Left kidney (tissue), 8 donors: ENCODE data around the gene PRAMEF1. TPM values are rescaled to one million over a fixed set of nuclear protein-coding genes. Genes with fewer than 3 reads are reported as not detected.
"Not testable (repeated sequence)": the region's sequence is repeated elsewhere in the genome, so short reads cannot be mapped to it uniquely, and the experiment has no call there.

Experiments used
- DNase-seq: peaks from one replicate; pipeline ENCODE4 v3.0.0-alpha.2; 2013
- long read RNA-seq, 8 donors: transcript quantifications; one replicate each; lab custom pipeline, GENCODE V29; 2026
- polyA plus RNA-seq: library from polyadenylated mRNA; unstranded; fragments of 120-200 nt; gene quantifications from one replicate; pipeline ENCODE4 v1.2.1, GENCODE V29; 2013; ENCODE audit not compliant: insufficient read length

The PRAMEF1 gene
- not detected for polyA plus RNA-seq
- long read RNA-seq, donor 1, result 0 reads
- long read RNA-seq, donor 2, result 0 reads
- long read RNA-seq, donor 3, result 0 reads
- long read RNA-seq, donor 4, result 0 reads
- long read RNA-seq, donor 5, result 0 reads
- long read RNA-seq, donor 6, result 0 reads
- long read RNA-seq, donor 7, result 0 reads
- long read RNA-seq, donor 8, result 0 reads

GRCh38 chr1:12791097-12791496 is at the start of gene PRAMEF1:
PRAMEF1 (plus strand) TSS chr1:12791397; CDS start chr1:12793228, 1,831 bp downstream.
- DNase-seq, result not testable (repeated sequence)

- no peak for DNase-seq
Observed at GRCh38 chr1:12741946-12742345, 49.3 kb upstream of the PRAMEF1 start.

- DNase-seq, result no peak
Observed at GRCh38 chr1:12745126-12745991, 45.8 kb upstream of the PRAMEF1 start.

GRCh38 chr1:12745992-12746323 is 45.2 kb upstream of the PRAMEF1 start, which contains the start of gene CFAP107:
CFAP107 (plus strand) TSS chr1:12746200; CDS start chr1:12746431, 231 bp downstream.
- peak; percentile 20 for DNase-seq

DNA sequence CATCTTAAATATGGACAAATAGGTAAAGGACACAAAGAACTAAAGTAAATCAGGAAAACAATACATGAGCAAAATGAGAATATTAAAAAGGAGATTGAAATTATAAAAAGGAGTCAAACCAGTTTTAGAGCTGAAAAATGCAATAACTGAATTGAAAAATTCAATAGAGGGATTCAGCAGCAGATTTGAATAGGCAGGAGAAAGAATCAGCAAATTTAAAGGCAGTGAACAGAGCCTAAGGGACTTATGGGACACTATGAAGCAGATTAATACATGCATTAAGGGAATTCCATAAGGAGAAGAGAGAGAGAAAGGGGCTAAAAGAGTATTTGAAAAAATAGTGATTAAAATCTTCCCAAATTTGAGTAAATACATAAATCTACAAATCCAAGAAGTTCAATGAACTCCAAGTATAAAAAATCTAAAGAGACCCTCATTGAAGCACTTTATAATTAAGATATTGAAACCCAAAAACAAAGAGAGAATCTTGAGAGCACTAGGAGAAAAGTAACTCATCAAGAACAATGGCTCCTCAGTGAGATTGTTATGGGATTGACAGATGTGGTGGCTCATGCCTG is 42.3 kb upstream of the PRAMEF1 start:
- no peak for DNase-seq

DNA sequence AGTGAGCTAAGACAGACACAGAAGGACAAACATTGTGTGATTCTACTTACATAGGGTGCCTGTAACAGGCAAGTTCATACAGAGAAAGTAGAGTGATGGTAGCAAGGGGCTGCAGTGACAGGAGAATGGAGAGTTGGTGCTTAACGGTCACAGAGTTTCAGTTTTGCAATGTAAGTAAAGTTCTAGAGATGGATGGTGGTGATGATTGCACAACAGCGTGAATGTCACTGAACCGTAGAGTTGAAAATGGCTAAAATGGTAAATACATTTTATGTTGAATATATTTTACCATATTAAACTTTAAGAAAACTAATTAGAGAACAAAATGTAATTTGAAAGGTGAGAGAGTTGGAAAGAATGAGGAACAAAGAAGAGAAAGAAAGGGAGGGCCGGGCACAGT is 36.5 kb upstream of the PRAMEF1 start:
- DNase-seq, result no peak

- no peak for DNase-seq
Observed at GRCh38 chr1:12756273-12756672, 34.9 kb upstream of the PRAMEF1 start.

DNA sequence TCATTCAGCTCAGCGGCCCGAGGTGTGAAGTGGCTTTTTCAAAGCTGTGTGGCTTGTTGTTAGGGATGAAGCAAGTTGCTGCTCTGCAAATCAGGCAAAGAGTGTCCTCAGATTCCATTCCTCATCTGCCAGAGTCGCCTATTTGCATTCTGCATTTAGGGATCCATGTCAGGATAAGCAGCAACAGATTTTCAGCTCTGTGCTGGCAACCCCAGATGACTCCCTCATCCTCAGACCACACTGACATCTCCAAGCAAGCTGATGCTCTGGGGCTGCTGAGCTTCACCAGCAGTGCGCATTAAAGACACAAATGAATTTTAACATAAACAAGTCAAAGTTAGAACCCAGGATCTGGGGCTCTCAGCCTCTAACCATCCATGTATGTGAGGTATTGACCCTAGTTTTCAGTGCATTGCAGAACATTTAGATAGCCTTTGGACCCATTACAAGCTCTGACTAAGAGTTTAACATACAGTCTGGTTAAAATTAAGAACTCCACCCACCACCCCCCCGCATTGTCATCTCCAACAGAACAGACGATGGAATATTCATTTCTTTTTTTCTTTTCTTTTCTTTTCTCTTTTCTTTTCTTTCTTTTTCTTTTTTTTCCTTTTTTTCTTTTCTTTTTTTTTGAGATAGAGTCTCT is 34.3 kb upstream of the PRAMEF1 start:
- DNase-seq, result no peak

- no peak for DNase-seq
Observed at GRCh38 chr1:12757836-12758235, 33.4 kb upstream of the PRAMEF1 start.

DNA sequence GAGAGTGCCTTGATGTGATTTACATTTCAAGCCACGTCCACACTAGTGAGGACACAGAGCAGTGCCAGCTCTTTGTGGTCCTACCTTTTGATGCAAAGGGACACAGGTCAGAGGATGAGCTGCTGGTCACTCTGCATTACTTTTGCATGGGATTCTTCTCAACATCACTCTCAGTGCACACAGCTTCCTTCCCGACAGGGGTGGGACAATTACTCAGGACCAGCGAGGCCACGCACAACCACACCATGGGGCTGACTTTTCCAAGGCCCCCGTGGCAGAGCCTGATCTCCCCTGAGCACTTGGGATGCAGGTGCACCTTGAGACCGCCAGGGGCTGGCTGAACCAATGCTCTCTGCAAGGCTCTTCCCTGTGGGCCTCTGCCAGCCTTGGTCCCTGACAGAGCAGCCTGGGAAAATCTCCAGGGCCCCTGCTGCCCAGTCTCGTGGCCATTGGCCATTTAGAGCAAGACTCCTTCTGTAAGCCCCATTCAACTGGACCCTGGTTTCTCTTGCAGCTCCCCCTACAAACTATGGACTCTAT is 30.9 kb upstream of the PRAMEF1 start:
- DNase-seq, result no peak

GRCh38 chr1:12761781-12762180 is 29.4 kb upstream of the PRAMEF1 start:
- no peak for DNase-seq

- DNase-seq, result no peak
Observed at GRCh38 chr1:12762766-12763165, 28.4 kb upstream of the PRAMEF1 start.

GRCh38 chr1:12763479-12763878 is 27.7 kb upstream of the PRAMEF1 start:
- no peak for DNase-seq

GRCh38 chr1:12764016-12764415 is 27.2 kb upstream of the PRAMEF1 start:
- DNase-seq, result no peak

DNA sequence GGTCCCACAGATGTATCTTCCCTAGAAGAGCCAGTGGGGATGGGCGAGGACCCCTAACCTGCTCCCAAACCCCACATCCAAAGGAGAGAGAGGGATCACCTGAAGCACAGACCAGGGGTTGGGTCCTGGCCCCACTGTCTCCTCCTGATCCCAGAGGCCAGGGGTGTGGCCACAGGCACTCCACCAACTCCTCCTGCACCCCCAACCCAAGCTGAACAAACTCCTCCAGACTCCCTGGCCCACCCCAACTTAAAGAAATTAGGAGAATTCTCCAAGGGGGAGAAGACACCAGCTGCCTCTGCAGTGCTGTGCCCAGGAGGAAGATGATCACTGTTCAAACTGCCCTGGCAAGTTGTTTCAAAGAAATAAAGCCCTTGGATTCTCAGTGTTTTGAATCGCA is 22.2 kb upstream of the PRAMEF1 start:
- DNase-seq, result no peak

- DNase-seq, result no peak
Observed at GRCh38 chr1:12769976-12770505, 21.2 kb upstream of the PRAMEF1 start.

DNA sequence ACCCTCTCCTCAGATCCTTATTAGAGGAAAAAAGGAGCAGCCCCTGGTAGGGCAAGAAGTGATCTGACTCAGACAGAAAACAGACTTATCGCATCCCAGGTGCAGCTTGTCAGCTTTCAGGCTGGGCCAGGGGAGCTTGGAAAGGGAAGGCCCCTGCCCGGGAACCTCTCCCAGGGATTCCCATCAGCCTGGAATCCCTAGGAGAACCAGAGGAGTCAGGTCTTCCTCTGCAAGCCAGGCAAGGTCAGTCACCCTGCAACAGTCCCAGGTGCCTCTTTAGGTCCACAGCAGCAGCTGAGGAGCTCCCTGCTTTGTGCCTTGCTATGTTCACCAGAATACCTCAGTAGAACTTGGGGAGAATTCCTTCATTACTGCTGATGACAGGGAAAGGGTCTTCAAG is 20.6 kb upstream of the PRAMEF1 start:
- DNase-seq, result no peak

GRCh38 chr1:12771186-12771585 is 20.0 kb upstream of the PRAMEF1 start:
- no peak for DNase-seq

GRCh38 chr1:12772520-12772919 is 18.7 kb upstream of the PRAMEF1 start:
- no peak for DNase-seq

DNA sequence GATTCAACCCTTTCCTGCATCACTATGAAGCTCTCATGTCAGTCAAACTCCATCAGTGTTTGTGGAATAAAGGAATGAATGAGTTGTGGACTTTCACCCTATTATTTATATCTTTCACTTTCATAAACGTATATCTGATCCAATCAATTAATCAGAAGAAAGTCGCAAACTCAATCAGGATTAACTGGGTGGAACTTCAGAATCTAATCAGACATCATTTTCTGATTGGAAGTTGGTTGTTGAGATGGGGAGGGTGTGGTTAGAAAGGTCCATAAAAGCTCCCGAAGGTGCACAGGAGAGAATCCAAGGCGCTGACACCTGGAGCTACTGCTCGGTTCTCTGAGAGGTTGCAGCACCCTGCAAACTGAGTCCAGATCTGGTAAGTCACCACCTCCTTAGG is 17.8 kb upstream of the PRAMEF1 start, which contains the start of gene PRAMEF12:
Gene PRAMEF12, plus strand, starts transcription at position 301 of the 400 bp plus-strand sequence. CDS start 1,130 bp downstream, outside the sequence.
- no peak for DNase-seq

DNA sequence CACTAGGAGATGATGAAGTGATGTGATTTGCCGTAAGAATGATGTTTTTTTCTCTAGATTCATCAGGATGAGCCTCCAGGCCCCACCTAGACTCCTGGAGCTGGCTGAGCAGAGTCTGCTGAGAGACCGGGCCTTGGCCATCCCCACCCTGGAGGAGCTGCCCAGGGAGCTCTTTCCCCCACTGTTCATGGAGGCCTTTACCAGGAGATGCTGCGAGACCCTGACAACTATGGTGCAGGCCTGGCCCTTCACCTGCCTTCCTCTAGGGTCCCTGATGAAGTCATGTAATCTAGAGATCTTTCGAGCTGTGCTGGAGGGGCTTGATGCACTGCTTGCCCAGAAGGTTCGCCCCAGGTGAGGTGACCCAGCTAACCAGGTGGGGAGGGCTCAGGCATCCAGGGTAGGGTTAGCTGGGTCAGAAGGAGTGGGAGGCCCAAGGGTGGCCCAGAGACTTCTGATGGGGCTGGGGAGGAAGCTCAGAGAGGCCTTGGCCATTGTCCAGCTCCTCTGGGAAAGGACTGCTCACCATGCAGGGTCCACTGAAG is 16.3 kb upstream of the PRAMEF1 start:
- no peak for DNase-seq

- no peak for DNase-seq
Observed at GRCh38 chr1:12775443-12775842, 15.8 kb upstream of the PRAMEF1 start.
